ENCODE measurements around the gene UBE2G2. TPM values are rescaled to one million over a fixed set of nuclear protein-coding genes. Genes with fewer than 3 reads are reported as not detected.

Gene UBE2G2
- total RNA-seq, 6 donors from 2014 or later = 74.4 to 218 (median 80.1) TPM

- H3K36me3 ChIP-seq = no peaks in the 10 kb centered on the region
- WGBS, 2 donors = 93 to 96% methylated on average over 11 to 19 of the region's 22 CpGs
- H3K9me3 ChIP-seq = no peaks in the 10 kb centered on the region
- H3K27me3 ChIP-seq = no peaks in the 10 kb centered on the region
- no peak overlapping the region for H3K4me3 ChIP-seq
- ATAC-seq (ENCODE audit: low FRiP score in 2 of 2) (no peak), DNase-seq (no peak)
- H3K4me1 ChIP-seq = peaks cover 0 to 2% (median 0%) of the 10 kb centered on the region in 4 donors
- TF ChIP-seq POLR2A (IDR thresholded peaks at IDR 0.05) = no peak
- no peak for TF ChIP-seq CTCF (IDR thresholded peaks at IDR 0.05)
- no peak for TF ChIP-seq EP300 (IDR thresholded peaks at IDR 0.05)
- no peak for TF ChIP-seq POLR2AphosphoS5 (IDR thresholded peaks at IDR 0.05)
- H3K27ac ChIP-seq = no peak overlapping the region
Observed at GRCh38 chr21:44759628-44760285, 41.9 kb downstream of the UBE2G2 start.

GRCh38 chr21:44758781-44759627 lies 42.6 kb downstream of the UBE2G2 start:
- Histone ChIP-seq H3K4me3 (no peak overlapping the region), H3K27ac (no peak overlapping the region), H3K27me3 (no peaks in the 10 kb centered on the region), H3K4me1 (no peaks in the 10 kb centered on the region), H3K9me3 (no peaks in the 10 kb centered on the region), H3K36me3 (no peaks in the 10 kb centered on the region)
- WGBS, 2 donors = 43 to 68% methylated on average over 10 to 25 of the region's 26 CpGs
- no peak for ATAC-seq (ENCODE audit: low FRiP score in 2 of 2)
- DNase-seq = peak in 1 of 2 donors; percentile 69
- TF ChIP-seq POLR2A (IDR thresholded peaks at IDR 0.05) (no peak), POLR2AphosphoS5 (IDR thresholded peaks at IDR 0.05) (no peak), EP300 (IDR thresholded peaks at IDR 0.05) (no peak), CTCF (IDR thresholded peaks at IDR 0.05) (no peak)

- ATAC-seq (ENCODE audit: low FRiP score in 2 of 2) = no peak
- H3K27me3 ChIP-seq = no peaks in the 10 kb centered on the region
- TF ChIP-seq EP300 (IDR thresholded peaks at IDR 0.05) (no peak), POLR2AphosphoS5 (IDR thresholded peaks at IDR 0.05) (no peak), POLR2A (IDR thresholded peaks at IDR 0.05) (no peak), CTCF (IDR thresholded peaks at IDR 0.05) (no peak)
- peak in 1 of 2 donors; percentile 44 for DNase-seq
- no peaks in the 10 kb centered on the region for H3K36me3 ChIP-seq
- 88% methylated on average over 5 of the region's 8 CpGs; no CpG with 5 or more reads in 1 of the 2 donors for WGBS, 2 donors
- no peak overlapping the region for H3K27ac ChIP-seq
- H3K4me1 ChIP-seq = no peaks in the 10 kb centered on the region
- no peak overlapping the region for H3K4me3 ChIP-seq
- no peaks in the 10 kb centered on the region for H3K9me3 ChIP-seq
Observed at GRCh38 chr21:44758141-44758561, 43.5 kb downstream of the UBE2G2 start.

- no peaks in the 10 kb centered on the region for H3K9me3 ChIP-seq
- no peaks in the 10 kb centered on the region for H3K4me1 ChIP-seq
- no peaks in the 10 kb centered on the region for H3K36me3 ChIP-seq
- 81 to 88% methylated on average over 4 to 6 of the region's 6 CpGs for WGBS, 2 donors
- no peak for DNase-seq
- no peak overlapping the region for H3K27ac ChIP-seq
- TF ChIP-seq POLR2A (IDR thresholded peaks at IDR 0.05) (no peak), POLR2AphosphoS5 (IDR thresholded peaks at IDR 0.05) (no peak), CTCF (IDR thresholded peaks at IDR 0.05) (no peak), EP300 (IDR thresholded peaks at IDR 0.05) (no peak)
- H3K4me3 ChIP-seq = no peak overlapping the region
- no peaks in the 10 kb centered on the region for H3K27me3 ChIP-seq
- ATAC-seq (ENCODE audit: low FRiP score in 2 of 2) = no peak
Observed at GRCh38 chr21:44757731-44758130, 43.9 kb downstream of the UBE2G2 start.

Data from upper lobe of left lung (tissue), 6 donors.